K562 (cell line): Measurements from ENCODE around the gene UBE2O. TPM values are rescaled to one million over a fixed set of nuclear protein-coding genes. Genes with fewer than 3 reads are reported as not detected.

Experiments used
- ATAC-seq: fragments of 200-7000 bp; cut with Tn5 transposase; 3 replicates; pipeline ENCODE4 v1.9.1; 2020; ENCODE audit warnings: moderate library complexity
- BruUV-seq: library from RNA; stranded (reverse); fragments of 400-500 nt; replicated peaks from 2 replicates; lab custom pipeline; 2021; lab: Mats Ljungman, UMichigan
- CTCF ChIA-PET: fragments of 300-600 bp; formaldehyde crosslinking; extraction: SDS; loops from one replicate; lab custom pipeline; 2021; ENCODE audit warnings: low intra/inter-chr PET ratio; lab: Yijun Ruan, JAX
- POLR2A ChIA-PET: fragments of 300-600, 350-650 bp; sonication (Branson Sonifier 250); formaldehyde crosslinking; extraction: SDS; loops from one replicate; lab custom pipeline; 2021; ENCODE audit warnings: antibody characterized with exemption, inconsistent platforms; lab: Yijun Ruan, JAX
- DNase-seq, 4 experiments: peaks; one replicate each; pipeline versions ENCODE4 v3.0.0 to v3.0.0-alpha.2; 2011 to 2018; ENCODE audit warnings: low spot score in 3 of 4, mixed read lengths in 3 of 4; ENCODE audit errors: extremely low read depth in 1 of 4
- FAIRE-seq: peaks from 2 replicates; lab custom pipeline; 2011; peaks lifted over from hg19 to GRCh38; lab: Jason Lieb, UNC
- H2AFZ ChIP-seq: 2 replicates; pipeline ENCODE4 v1.6.0; 2011; ENCODE audit warnings: low read depth, low read length, control low read depth, inconsistent platforms
- H3K27ac ChIP-seq: fragments of 200-600 bp; 3 replicates; pipeline ENCODE4 v1.8.0; 2011; ENCODE audit warnings: low read depth, mild to moderate bottlenecking, control low read depth, inconsistent platforms, low read length, moderate library complexity, mixed read lengths; ENCODE audit errors: extremely low read depth
- H3K27me3 ChIP-seq, 2 experiments: fragments of 300-600 bp in 1 of 2; 2 replicates in 1 of 2; 3 replicates in 1 of 2; pipeline versions ENCODE4 v1.6.0 to v1.8.0; 2011; ENCODE audit warnings: inconsistent platforms in 2 of 2, low read length in 2 of 2, mild to moderate bottlenecking in 1 of 2, mixed read lengths in 1 of 2, moderate library complexity in 1 of 2; ENCODE audit not compliant: control insufficient read depth in 2 of 2, insufficient read depth in 2 of 2
- H3K36me3 ChIP-seq: fragments of 300-600 bp; 3 replicates; pipeline ENCODE4 v1.8.0; 2011; ENCODE audit warnings: mild to moderate bottlenecking, low read length, inconsistent platforms; ENCODE audit not compliant: control insufficient read depth, insufficient read depth
- H3K4me1 ChIP-seq, 2 experiments: fragments of 200-600 bp in 1 of 2; replicated peaks in 1 of 2; 2 replicates in 1 of 2; 3 replicates in 1 of 2; pipeline versions ENCODE4 v1.5.1 to v1.8.0; 2011; ENCODE audit warnings: inconsistent platforms in 2 of 2, low read length in 2 of 2, mild to moderate bottlenecking in 1 of 2, mixed read lengths in 1 of 2, moderate library complexity in 1 of 2; ENCODE audit not compliant: control insufficient read depth in 2 of 2, insufficient read depth in 2 of 2
- H3K4me2 ChIP-seq: 2 replicates; pipeline ENCODE4 v1.6.1; 2011; ENCODE audit warnings: low read length, control low read depth, inconsistent platforms, mixed read lengths; ENCODE audit not compliant: insufficient read depth
- H3K4me3 ChIP-seq: fragments of 200-600 bp; sonication (generic), shearing (Covaris generic); 2 replicates; pipeline ENCODE4 v1.5.1; 2016; ENCODE audit warnings: control low read depth, inconsistent platforms
- H3K79me2 ChIP-seq: fragments of 200-600 bp; 3 replicates; pipeline ENCODE4 v1.8.0; 2011; ENCODE audit warnings: low read length, inconsistent platforms; ENCODE audit not compliant: control insufficient read depth, insufficient read depth
- H3K9ac ChIP-seq, 2 experiments: 2 replicates each; pipeline versions ENCODE4 v1.6.0 to v1.6.1; 2011; ENCODE audit warnings: low read depth in 2 of 2, low read length in 2 of 2, control low read depth in 1 of 2, inconsistent platforms in 1 of 2, mild to moderate bottlenecking in 1 of 2, mixed read lengths in 1 of 2; ENCODE audit not compliant: insufficient read depth in 1 of 2
- H3K9me1 ChIP-seq: one replicate; pipeline ENCODE4 v1.6.0; 2011; ENCODE audit warnings: inconsistent platforms, mild to moderate bottlenecking, low read length, moderate library complexity; ENCODE audit not compliant: control insufficient read depth, insufficient read depth
- H3K9me3 ChIP-seq: replicated peaks from 2 replicates; pipeline ENCODE4 v1.5.1; 2011; ENCODE audit warnings: low read depth, low read length, inconsistent platforms; ENCODE audit not compliant: control insufficient read depth, insufficient read depth
- H4K20me1 ChIP-seq: replicated peaks from 2 replicates; pipeline ENCODE4 v1.6.1; 2011; ENCODE audit warnings: low read length, inconsistent platforms, mixed read lengths; ENCODE audit not compliant: control insufficient read depth, insufficient read depth
- DDX20 ChIP-seq: fragments of 450-650 bp; IDR thresholded peaks from 2 replicates; pipeline ENCODE4 v1.6.1; 2016; ENCODE audit warnings: missing genetic modification characterization, low read depth, mild to moderate bottlenecking, missing compliant biosample characterization, moderate library complexity
- DLX4 ChIP-seq: fragments of 250-450 bp; sonication (Bioruptor Pico); IDR thresholded peaks from 2 replicates; pipeline ENCODE4 v1.6.1; 2021; ENCODE audit warnings: mild to moderate bottlenecking
- DMBX1 ChIP-seq: fragments of 250-450 bp; sonication (Bioruptor Pico); IDR thresholded peaks from 2 replicates; pipeline ENCODE4 v1.8.0; 2022; ENCODE audit warnings: inconsistent platforms, mild to moderate bottlenecking, moderate library complexity, borderline replicate concordance
- NCOA6 ChIP-seq: fragments of 450-650 bp; IDR thresholded peaks from 2 replicates; pipeline ENCODE4 v1.6.1; 2017; ENCODE audit warnings: mild to moderate bottlenecking
- NUFIP1 ChIP-seq: fragments of 450-650 bp; IDR thresholded peaks from 2 replicates; pipeline ENCODE4 v1.6.1; 2018; ENCODE audit not compliant: partially characterized antibody
- POLR3G ChIP-seq: IDR thresholded peaks from 2 replicates; pipeline ENCODE4 v1.6.1; 2011; ENCODE audit not compliant: insufficient read length, insufficient replicate concordance; ENCODE audit errors: extremely low read depth
- PPARD ChIP-seq: fragments of 250-450 bp; sonication (Bioruptor Pico); IDR thresholded peaks from 2 replicates; pipeline ENCODE4 v1.8.0; 2022; ENCODE audit warnings: inconsistent platforms, mild to moderate bottlenecking, moderate library complexity
- SETDB1 ChIP-seq: IDR thresholded peaks from one replicate; pipeline ENCODE4 v1.6.1; 2012; ENCODE audit warnings: low read length, control low read depth, inconsistent platforms
- SMAD4 ChIP-seq: fragments of 250-450 bp; sonication (Bioruptor Pico); conservative IDR thresholded peaks from 2 replicates; pipeline ENCODE4 v1.8.0; 2021; ENCODE audit warnings: inconsistent platforms, mild to moderate bottlenecking, moderate library complexity
- ZFP36 ChIP-seq: fragments of 150-350 bp; IDR thresholded peaks from 2 replicates; pipeline ENCODE4 v1.6.1; 2018; ENCODE audit warnings: low read length, low read depth; ENCODE audit not compliant: partially characterized antibody
- ZNF134 ChIP-seq: fragments of 250-450 bp; sonication (Bioruptor Pico); conservative IDR thresholded peaks from 2 replicates; pipeline ENCODE4 v1.4.0; 2020
- ZNF165 ChIP-seq: fragments of 250-450 bp; sonication (Bioruptor Pico); IDR thresholded peaks from 2 replicates; pipeline ENCODE4 v1.4.0; 2020; ENCODE audit warnings: borderline replicate concordance
- ZNF445 ChIP-seq: fragments of 250-450 bp; sonication (Bioruptor Pico); IDR thresholded peaks from 2 replicates; pipeline ENCODE4 v1.4.0; 2020; ENCODE audit warnings: low read depth, mild to moderate bottlenecking, moderate library complexity
- WGBS: fragments of 100-300 bp; shearing (Covaris generic); methylation state at CpG from one replicate; pipeline ENCODE4 v1.1.6; 2016; ENCODE audit warnings: low coverage, mixed read lengths; ENCODE audit not compliant: insufficient coverage; ENCODE audit errors: missing lambda C conversion rate; 5-methylcytosine and 5-hydroxymethylcytosine counted together
- in situ Hi-C: fragments of 300-500 bp; cut with MboI; formaldehyde crosslinking; loops from 4 replicates; pipeline ENCODE4 v1.15.0; 2018; ENCODE audit warnings: inconsistent platforms, mixed read lengths
- intact Hi-C: fragments of 100-400 bp; cut with micrococcal nuclease; formaldehyde crosslinking; loops from 2 replicates; pipeline ENCODE4 v1.14.2; 2022
- polyA plus RNA-seq, 8 experiments: library from polyadenylated mRNA; depleted of rRNA in 4 of 8; stranded (reverse) in 5 of 8; unstranded in 3 of 8; fragments of >200 nt; fragmentation: Nextera tagmentation in 2 of 8; fragmentation: Illumina TruSeq in 1 of 8; extraction: Ambion mirVana in 2 of 8; extraction: Trizol in 1 of 8; gene quantifications; 2 replicates each; pipeline versions ENCODE4 v1.2.1 to v1.2.3, GENCODE V29; 2011 to 2014; ENCODE audit warnings: inconsistent platforms in 1 of 8, missing spikeins in 1 of 8
- total RNA-seq, 7 experiments: library from RNA; depleted of rRNA in 6 of 7; stranded (reverse); fragments of >200 nt in 6 of 7; fragmentation: Illumina TruSeq in 2 of 7; extraction: Trizol in 2 of 7; gene quantifications; 2 replicates each; pipeline versions ENCODE4 v1.2.1 to v1.2.3, GENCODE V29; 2011 to 2021; ENCODE audit warnings: low replicate concordance in 1 of 7
- TF ChIP-seq, protein P1 (sequence below), 2 experiments: fragments of 450-650 bp; IDR thresholded peaks; 2 replicates each; pipeline ENCODE4 v1.6.1; 2018; ENCODE audit warnings: mild to moderate bottlenecking in 2 of 2, low read depth in 1 of 2; ENCODE audit not compliant: partially characterized antibody in 2 of 2
- TF ChIP-seq, protein P2 (sequence below): fragments of 450-650 bp; IDR thresholded peaks from 2 replicates; pipeline ENCODE4 v1.6.1; 2016; ENCODE audit warnings: low read depth, mild to moderate bottlenecking, moderate library complexity
- TF ChIP-seq, protein P3 (sequence below): sonication (generic); formaldehyde crosslinking; IDR thresholded peaks from 2 replicates; pipeline ENCODE4 v1.8.0; 2022; ENCODE audit warnings: mild to moderate bottlenecking, missing genetic modification reagents

The UBE2O gene
- total and polyA plus RNA-seq, 9 of the 15 experiments (the other 6 are each of a cell fraction or from before 2014, with no cell fraction given) = 1.6 to 39.7 (median 13.3) TPM

GRCh38 chr17:76499267-76499667 lies 46.3 kb upstream of the UBE2O start:
- 37% methylated on average over 5 of the region's 5 CpGs for WGBS
- no peak for FAIRE-seq
- peaks cover 4% of the 10 kb centered on the region for H3K9me1 ChIP-seq
- in situ Hi-C loops = no loop called here
- BruUV-seq = no TSS peak
- H3K4me2 ChIP-seq = no peak overlapping the region
- POLR2A ChIA-PET = interaction anchor here (1.5 to 1.8 kb wide), 2 partner anchors 9 to 22 kb away, joined by 4 to 7 read pairs; no protein-coding TSS in a partner anchor
- DNase-seq = no peak
- ATAC-seq = no peak
- no peaks in the 10 kb centered on the region for H3K36me3 ChIP-seq
- H3K4me1 ChIP-seq = peaks cover 16 to 34% of the 10 kb centered on the region in 2 experiments; a peak in 4 of 5 replicates
- H3K79me2 ChIP-seq = no peaks in the 10 kb centered on the region
- no peak overlapping the region for H3K4me3 ChIP-seq
- no peak overlapping the region for H3K27ac ChIP-seq
- intact Hi-C loops = no loop called here
- CTCF ChIA-PET = no interaction called here
- H3K9ac ChIP-seq = no peak overlapping the region
- no peaks in the 10 kb centered on the region for H3K27me3 ChIP-seq
- H2AFZ ChIP-seq = no peak overlapping the region
- H3K9me3 ChIP-seq = no peaks in the 10 kb centered on the region
- peaks cover 10% of the 10 kb centered on the region; the same call in 1 of the 2 replicates for H4K20me1 ChIP-seq
- TF ChIP-seq PPARD = no peak
- TF ChIP-seq, protein P1, sequence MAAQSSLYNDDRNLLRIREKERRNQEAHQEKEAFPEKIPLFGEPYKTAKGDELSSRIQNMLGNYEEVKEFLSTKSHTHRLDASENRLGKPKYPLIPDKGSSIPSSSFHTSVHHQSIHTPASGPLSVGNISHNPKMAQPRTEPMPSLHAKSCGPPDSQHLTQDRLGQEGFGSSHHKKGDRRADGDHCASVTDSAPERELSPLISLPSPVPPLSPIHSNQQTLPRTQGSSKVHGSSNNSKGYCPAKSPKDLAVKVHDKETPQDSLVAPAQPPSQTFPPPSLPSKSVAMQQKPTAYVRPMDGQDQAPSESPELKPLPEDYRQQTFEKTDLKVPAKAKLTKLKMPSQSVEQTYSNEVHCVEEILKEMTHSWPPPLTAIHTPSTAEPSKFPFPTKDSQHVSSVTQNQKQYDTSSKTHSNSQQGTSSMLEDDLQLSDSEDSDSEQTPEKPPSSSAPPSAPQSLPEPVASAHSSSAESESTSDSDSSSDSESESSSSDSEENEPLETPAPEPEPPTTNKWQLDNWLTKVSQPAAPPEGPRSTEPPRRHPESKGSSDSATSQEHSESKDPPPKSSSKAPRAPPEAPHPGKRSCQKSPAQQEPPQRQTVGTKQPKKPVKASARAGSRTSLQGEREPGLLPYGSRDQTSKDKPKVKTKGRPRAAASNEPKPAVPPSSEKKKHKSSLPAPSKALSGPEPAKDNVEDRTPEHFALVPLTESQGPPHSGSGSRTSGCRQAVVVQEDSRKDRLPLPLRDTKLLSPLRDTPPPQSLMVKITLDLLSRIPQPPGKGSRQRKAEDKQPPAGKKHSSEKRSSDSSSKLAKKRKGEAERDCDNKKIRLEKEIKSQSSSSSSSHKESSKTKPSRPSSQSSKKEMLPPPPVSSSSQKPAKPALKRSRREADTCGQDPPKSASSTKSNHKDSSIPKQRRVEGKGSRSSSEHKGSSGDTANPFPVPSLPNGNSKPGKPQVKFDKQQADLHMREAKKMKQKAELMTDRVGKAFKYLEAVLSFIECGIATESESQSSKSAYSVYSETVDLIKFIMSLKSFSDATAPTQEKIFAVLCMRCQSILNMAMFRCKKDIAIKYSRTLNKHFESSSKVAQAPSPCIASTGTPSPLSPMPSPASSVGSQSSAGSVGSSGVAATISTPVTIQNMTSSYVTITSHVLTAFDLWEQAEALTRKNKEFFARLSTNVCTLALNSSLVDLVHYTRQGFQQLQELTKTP (IDR thresholded peaks at IDR 0.05; ENCODE audit: low read depth in 1 of 2, partially characterized antibody in 2 of 2) = no peak
- TF ChIP-seq DLX4 = no peak
- TF ChIP-seq ZNF134 (CRISPR knock-in tag) = no peak
- TF ChIP-seq SMAD4 (CRISPR knock-in tag) = no peak
- no peak for TF ChIP-seq NUFIP1
- no peak for TF ChIP-seq DDX20 (tag)
- TF ChIP-seq ZNF445 = no peak
- TF ChIP-seq ZFP36 = no peak
- TF ChIP-seq, protein P2, sequence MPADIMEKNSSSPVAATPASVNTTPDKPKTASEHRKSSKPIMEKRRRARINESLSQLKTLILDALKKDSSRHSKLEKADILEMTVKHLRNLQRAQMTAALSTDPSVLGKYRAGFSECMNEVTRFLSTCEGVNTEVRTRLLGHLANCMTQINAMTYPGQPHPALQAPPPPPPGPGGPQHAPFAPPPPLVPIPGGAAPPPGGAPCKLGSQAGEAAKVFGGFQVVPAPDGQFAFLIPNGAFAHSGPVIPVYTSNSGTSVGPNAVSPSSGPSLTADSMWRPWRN = no peak
- TF ChIP-seq ZNF165 (CRISPR knock-in tag) = no peak
- no peak for TF ChIP-seq POLR3G
- TF ChIP-seq, protein P3, sequence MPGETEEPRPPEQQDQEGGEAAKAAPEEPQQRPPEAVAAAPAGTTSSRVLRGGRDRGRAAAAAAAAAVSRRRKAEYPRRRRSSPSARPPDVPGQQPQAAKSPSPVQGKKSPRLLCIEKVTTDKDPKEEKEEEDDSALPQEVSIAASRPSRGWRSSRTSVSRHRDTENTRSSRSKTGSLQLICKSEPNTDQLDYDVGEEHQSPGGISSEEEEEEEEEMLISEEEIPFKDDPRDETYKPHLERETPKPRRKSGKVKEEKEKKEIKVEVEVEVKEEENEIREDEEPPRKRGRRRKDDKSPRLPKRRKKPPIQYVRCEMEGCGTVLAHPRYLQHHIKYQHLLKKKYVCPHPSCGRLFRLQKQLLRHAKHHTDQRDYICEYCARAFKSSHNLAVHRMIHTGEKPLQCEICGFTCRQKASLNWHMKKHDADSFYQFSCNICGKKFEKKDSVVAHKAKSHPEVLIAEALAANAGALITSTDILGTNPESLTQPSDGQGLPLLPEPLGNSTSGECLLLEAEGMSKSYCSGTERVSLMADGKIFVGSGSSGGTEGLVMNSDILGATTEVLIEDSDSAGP (CRISPR knock-in tag) = no peak
- TF ChIP-seq SETDB1 = no peak
- TF ChIP-seq NCOA6 = no peak
- no peak for TF ChIP-seq DMBX1
